GM23338 (cell line): ENCODE data around the gene PAQR4. TPM values are rescaled to one million over a fixed set of nuclear protein-coding genes. Genes with fewer than 3 reads are reported as not detected.

Experiments used
- ATAC-seq: fragments of 200-7000 bp; cut with Tn5 transposase; 3 replicates; pipeline ENCODE4 v1.9.1; 2020
- DNase-seq: peaks from one replicate; pipeline ENCODE4 v3.0.0-alpha.2; 2015; ENCODE audit warnings: low spot score
- H2AFZ ChIP-seq: fragments of 200-600 bp; sonication (generic); 2 replicates; pipeline ENCODE4 v1.8.0; 2016; ENCODE audit warnings: antibody characterized with exemption, mild to moderate bottlenecking, moderate library complexity
- H3F3A ChIP-seq: fragments of 200-600 bp; sonication (generic); replicated peaks from 2 replicates; pipeline ENCODE4 v1.8.0; 2017; ENCODE audit warnings: antibody characterized with exemption, mixed run types, low read depth
- H3K27ac ChIP-seq: fragments of 200-600 bp; sonication (generic); 2 replicates; pipeline ENCODE4 v1.6.1; 2016; ENCODE audit warnings: low read depth
- H3K27me3 ChIP-seq: fragments of 200-600 bp; sonication (generic); 2 replicates; pipeline ENCODE4 v1.8.0; 2016; ENCODE audit warnings: mild to moderate bottlenecking, mixed run types, moderate library complexity; ENCODE audit not compliant: insufficient read depth
- H3K36me3 ChIP-seq: fragments of 200-600 bp; sonication (generic); 2 replicates; pipeline ENCODE4 v1.8.0; 2016; ENCODE audit warnings: mild to moderate bottlenecking; ENCODE audit not compliant: insufficient read depth
- H3K4me1 ChIP-seq: fragments of 200-600 bp; sonication (generic); 2 replicates; pipeline ENCODE4 v1.8.0; 2016; ENCODE audit warnings: mild to moderate bottlenecking, moderate library complexity; ENCODE audit not compliant: insufficient read depth
- H3K4me2 ChIP-seq: fragments of 200-600 bp; sonication (generic); 2 replicates; pipeline ENCODE4 v1.7.1; 2017; ENCODE audit warnings: mixed run types
- H3K4me3 ChIP-seq: fragments of 200-600 bp; sonication (generic); 2 replicates; pipeline ENCODE4 v1.6.1; 2016; ENCODE audit warnings: mixed run types
- H3K79me2 ChIP-seq: fragments of 200-600 bp; sonication (generic); replicated peaks from 2 replicates; pipeline ENCODE4 v1.8.0; 2017; ENCODE audit warnings: mild to moderate bottlenecking; ENCODE audit not compliant: insufficient read depth
- H3K9me2 ChIP-seq: fragments of 200-600 bp; sonication (generic); 2 replicates; pipeline ENCODE4 v1.8.0; 2017; ENCODE audit not compliant: insufficient read depth
- H4K20me1 ChIP-seq: fragments of 200-600 bp; sonication (generic); replicated peaks from 2 replicates; pipeline ENCODE4 v1.8.0; 2017; ENCODE audit warnings: mild to moderate bottlenecking; ENCODE audit not compliant: insufficient read depth
- H3K27ac Mint-ChIP-seq: 2 replicates; pipeline ENCODE4 v1.8.0; 2020; ENCODE audit warnings: inconsistent platforms, mild to moderate bottlenecking, moderate library complexity, mixed read lengths
- H3K27me3 Mint-ChIP-seq: 3 replicates; pipeline ENCODE4 v1.8.0; 2022; ENCODE audit warnings: low read depth, mild to moderate bottlenecking, moderate library complexity, mixed read lengths, inconsistent platforms; ENCODE audit not compliant: insufficient read depth, poor library complexity
- H3K36me3 Mint-ChIP-seq: 3 replicates; pipeline ENCODE4 v1.8.0; 2021; ENCODE audit warnings: low read depth, mild to moderate bottlenecking, inconsistent platforms, moderate library complexity, mixed read lengths
- H3K4me1 Mint-ChIP-seq: 3 replicates; pipeline ENCODE4 v1.8.0; 2020; ENCODE audit warnings: mild to moderate bottlenecking, inconsistent platforms, mixed read lengths
- H3K4me3 Mint-ChIP-seq: 3 replicates; pipeline ENCODE4 v1.8.0; 2021; ENCODE audit warnings: moderate library complexity, mild to moderate bottlenecking, inconsistent platforms, mixed read lengths
- H3K9me3 Mint-ChIP-seq: 3 replicates; pipeline ENCODE4 v1.8.0; 2020; ENCODE audit warnings: moderate library complexity, mild to moderate bottlenecking, inconsistent platforms, mixed read lengths
- ETS1 ChIP-seq: IDR thresholded peaks from 2 replicates; pipeline ENCODE4 v1.6.1; 2016; ENCODE audit warnings: antibody characterized with exemption
- EZH2phosphoT487 ChIP-seq: fragments of 200-600 bp; sonication (generic); IDR thresholded peaks from one replicate; pipeline ENCODE4 v1.8.1; 2018; ENCODE audit warnings: antibody characterized with exemption; ENCODE audit not compliant: unreplicated experiment
- JUNB ChIP-seq: IDR thresholded peaks from one replicate; pipeline ENCODE4 v1.6.1; 2016; ENCODE audit warnings: antibody characterized with exemption; ENCODE audit not compliant: unreplicated experiment
- POLR2AphosphoS5 ChIP-seq: IDR thresholded peaks from 2 replicates; pipeline ENCODE4 v1.6.1; 2016; ENCODE audit warnings: antibody characterized with exemption, low read depth
- REST ChIP-seq: IDR thresholded peaks from one replicate; pipeline ENCODE4 v1.6.1; 2018; ENCODE audit warnings: antibody characterized with exemption; ENCODE audit not compliant: unreplicated experiment
- ZNF114 ChIP-seq: fragments of 250-450 bp; sonication (Bioruptor Pico); IDR thresholded peaks from 2 replicates; pipeline ENCODE4 v1.5.0; 2020; ENCODE audit warnings: mild to moderate bottlenecking, moderate library complexity
- ZNF331 ChIP-seq: fragments of 250-450 bp; sonication (Bioruptor Pico); IDR thresholded peaks from 2 replicates; pipeline ENCODE4 v1.5.0; 2020; ENCODE audit warnings: low read depth, mild to moderate bottlenecking, moderate library complexity
- ZNF462 ChIP-seq: fragments of 250-450 bp; sonication (Bioruptor Pico); IDR thresholded peaks from 2 replicates; pipeline ENCODE4 v1.5.0; 2020; ENCODE audit warnings: mild to moderate bottlenecking, moderate library complexity
- polyA plus RNA-seq: library from polyadenylated mRNA; unstranded; fragments of >200 nt; fragmentation: Nextera tagmentation; extraction: Ambion mirVana; gene quantifications from 2 replicates; pipeline ENCODE4 v1.2.1, GENCODE V29; 2016
- total RNA-seq: library from RNA; depleted of rRNA; stranded (reverse); fragments of >200 nt; shearing (Covaris generic); gene quantifications from 2 replicates; pipeline ENCODE4 v1.2.3, GENCODE V29; 2014

The PAQR4 gene
- total and polyA plus RNA-seq, 2 experiments from 2014 or later = 7.0 to 29.3 TPM

DNA sequence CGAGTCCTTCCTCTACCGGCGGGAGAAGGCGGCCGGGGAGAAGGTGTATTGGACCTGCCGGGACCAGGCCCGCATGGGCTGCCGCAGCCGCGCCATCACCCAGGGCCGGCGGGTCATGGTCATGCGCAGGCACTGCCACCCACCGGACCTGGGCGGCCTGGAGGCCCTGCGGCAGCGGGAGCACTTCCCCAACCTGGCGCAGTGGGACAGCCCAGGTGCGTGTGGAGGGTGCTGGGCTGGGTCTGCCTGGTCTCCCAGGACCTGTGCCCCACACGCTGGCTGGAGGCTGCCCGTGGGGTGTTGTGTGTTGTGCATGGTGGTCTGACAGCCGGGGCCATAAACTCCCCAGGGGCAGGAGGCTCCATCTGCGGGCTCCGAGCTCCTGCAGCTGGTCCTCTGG is 32.0 kb upstream of the PAQR4 start:
- TF ChIP-seq EZH2phosphoT487 = no peak
- no peak for TF ChIP-seq ETS1
- Mint-ChIP-seq H3K9me3 (no peaks in the 10 kb centered on the region), H3K27ac (no peak overlapping the region), H3K4me1 (peaks cover 4% of the 10 kb centered on the region; the same call in 1 of the 3 replicates), H3K4me3 (no peak overlapping the region), H3K36me3 (peaks cover 23% of the 10 kb centered on the region), H3K27me3 (peaks cover 3% of the 10 kb centered on the region)
- Histone ChIP-seq H3K4me2 (no peak overlapping the region), H3K27ac (no peak overlapping the region), H3K9me2 (no peaks in the 10 kb centered on the region), H3K79me2 (no peaks in the 10 kb centered on the region), H4K20me1 (no peaks in the 10 kb centered on the region; the same call in 1 of the 2 replicates), H3K27me3 (no peaks in the 10 kb centered on the region), H3K4me3 (no peak overlapping the region), H3F3A (no peaks in the 10 kb centered on the region), H3K36me3 (no peaks in the 10 kb centered on the region), H2AFZ (no peak overlapping the region), H3K4me1 (no peaks in the 10 kb centered on the region)
- DNase-seq (no peak), ATAC-seq (no peak; the same call in 1 of the 3 replicates)

DNA sequence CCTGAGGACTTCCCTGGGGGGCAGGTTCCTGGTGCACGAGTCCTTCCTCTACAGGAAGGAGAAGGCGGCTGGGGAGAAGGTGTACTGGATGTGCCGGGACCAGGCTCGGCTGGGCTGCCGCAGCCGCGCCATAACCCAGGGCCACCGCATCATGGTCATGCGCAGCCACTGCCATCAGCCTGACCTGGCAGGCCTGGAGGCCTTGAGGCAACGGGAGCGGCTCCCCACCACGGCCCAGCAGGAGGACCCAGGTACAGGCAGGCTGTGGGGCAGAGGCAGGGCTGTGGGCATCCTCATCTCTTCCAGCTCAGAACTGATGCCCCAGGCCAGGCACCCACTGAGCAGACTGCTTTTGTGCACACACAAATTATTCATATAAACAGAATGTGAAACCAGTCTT is 30.9 kb upstream of the PAQR4 start:
- Histone ChIP-seq H3K9me2 (no peaks in the 10 kb centered on the region), H3K79me2 (no peaks in the 10 kb centered on the region), H3K4me2 (no peak overlapping the region), H3K4me1 (no peaks in the 10 kb centered on the region), H3K36me3 (no peaks in the 10 kb centered on the region), H3K4me3 (no peak overlapping the region), H4K20me1 (no peaks in the 10 kb centered on the region; the same call in 1 of the 2 replicates), H3F3A (no peaks in the 10 kb centered on the region), H2AFZ (no peak overlapping the region), H3K27ac (no peak overlapping the region), H3K27me3 (no peaks in the 10 kb centered on the region)
- ATAC-seq = no peak
- DNase-seq = no peak
- Mint-ChIP-seq H3K9me3 (no peaks in the 10 kb centered on the region), H3K4me3 (no peak overlapping the region), H3K36me3 (peaks cover 23% of the 10 kb centered on the region), H3K27ac (no peak overlapping the region), H3K27me3 (peaks cover 3% of the 10 kb centered on the region), H3K4me1 (peaks cover 4% of the 10 kb centered on the region; the same call in 1 of the 3 replicates)
- TF ChIP-seq ZNF114 (CRISPR knock-in tag) (no peak), ZNF331 (no peak), ETS1 (no peak), ZNF462 (CRISPR knock-in tag) (no peak), EZH2phosphoT487 (no peak), REST (no peak), JUNB (no peak), POLR2AphosphoS5 (no peak)
